Esophagus squamous epithelium (tissue), 5 donors: Measurements from ENCODE around the gene ZEB1. TPM values are rescaled to one million over a fixed set of nuclear protein-coding genes. Genes with fewer than 3 reads are reported as not detected.

Source experiments
- DNase-seq: peaks from one replicate; lab custom pipeline; 2025; lab: John Stamatoyannopoulos, UW
- H3K27ac ChIP-seq, 4 donors: fragments of 200-600 bp; sonication (generic); one replicate each; pipeline ENCODE4 v1.5.1; 2016 to 2019; ENCODE audit warnings: mild to moderate bottlenecking in 1 of 4
- H3K27me3 ChIP-seq, 4 donors: fragments of 200-600 bp; sonication (generic); 1 replicate in 3 of 4; 2 replicates in 1 of 4; pipeline versions ENCODE4 v1.5.1 to v1.6.0; 2017 to 2021; ENCODE audit warnings: antibody characterized with exemption in 1 of 4
- H3K36me3 ChIP-seq, 3 donors: fragments of 200-600 bp; sonication (generic); one replicate each; pipeline ENCODE4 v1.5.1; 2016 to 2019
- H3K4me1 ChIP-seq, 3 donors: fragments of 200-600 bp; sonication (generic); one replicate each; pipeline ENCODE4 v1.5.1; 2017 to 2019
- H3K4me3 ChIP-seq, 4 donors: fragments of 200-600 bp; sonication (generic); 1 replicate in 3 of 4; 2 replicates in 1 of 4; pipeline ENCODE4 v1.5.1; 2016 to 2019; ENCODE audit warnings: mild to moderate bottlenecking in 2 of 4, moderate library complexity in 1 of 4
- H3K9me3 ChIP-seq, 3 donors: fragments of 200-600 bp; sonication (generic); one replicate each; pipeline ENCODE4 v1.5.1; 2016 to 2019
- POLR2A ChIP-seq, 4 donors: fragments of 450-650 bp; IDR thresholded peaks; one replicate each; pipeline ENCODE4 v1.6.1; 2017; ENCODE audit warnings: antibody characterized with exemption in 4 of 4, mild to moderate bottlenecking in 4 of 4, moderate library complexity in 3 of 4
- WGBS, 2 donors: methylation state at CpG; one replicate each; pipeline ENCODE4 v1.1.5; 2018; 5-methylcytosine and 5-hydroxymethylcytosine counted together
- intact Hi-C: fragments of 100-400 bp; cut with DNase I; formaldehyde crosslinking; loops from one replicate; pipeline ENCODE4 v1.15.0; 2022
- total RNA-seq, 4 donors: library from RNA; depleted of rRNA; stranded (reverse); fragments of >200 nt; gene quantifications; one replicate each; pipeline ENCODE4 v1.1.0, GENCODE V29; 2016
- TF ChIP-seq, protein P1 (sequence below), 6 experiments: fragments of 450-650 bp in 4 of 6; fragments of 200-600 bp in 2 of 6; sonication (generic) in 2 of 6; IDR thresholded peaks; one replicate each; pipeline ENCODE4 v1.5.1; 2016 to 2019; ENCODE audit warnings: antibody characterized with exemption in 6 of 6, mild to moderate bottlenecking in 4 of 6, moderate library complexity in 4 of 6
- donor health status: DM: yes; HTN: yes; CAD: no.

The ZEB1 gene
- total RNA-seq, 4 donors from 2014 or later = 2.3 to 37.6 (median 11.6) TPM

DNA sequence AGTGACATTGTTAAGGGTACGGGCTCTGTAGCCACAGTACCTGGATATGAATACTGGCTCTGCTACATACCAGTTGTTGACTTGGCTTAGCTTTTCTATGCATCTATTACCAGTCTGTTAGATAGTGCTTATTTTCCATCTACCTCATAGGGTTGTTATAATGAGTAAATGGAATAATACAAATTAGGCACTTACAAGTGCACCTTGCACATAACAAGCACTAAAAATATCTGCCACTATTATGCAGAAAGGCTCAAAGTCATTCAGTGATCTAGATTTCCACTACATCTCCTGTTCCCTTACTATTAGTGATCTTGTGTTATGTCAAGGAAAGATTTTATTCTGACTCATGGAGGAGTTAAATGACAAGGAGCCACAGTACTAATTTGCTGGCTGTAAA, 27.9 kb upstream of the ZEB1 start:
- no peak for DNase-seq
- intact Hi-C loops = no loop called here
- no peaks in the 10 kb centered on the region for H3K4me1 ChIP-seq
- H3K27ac ChIP-seq = no peak overlapping the region
- TF ChIP-seq, protein P1, sequence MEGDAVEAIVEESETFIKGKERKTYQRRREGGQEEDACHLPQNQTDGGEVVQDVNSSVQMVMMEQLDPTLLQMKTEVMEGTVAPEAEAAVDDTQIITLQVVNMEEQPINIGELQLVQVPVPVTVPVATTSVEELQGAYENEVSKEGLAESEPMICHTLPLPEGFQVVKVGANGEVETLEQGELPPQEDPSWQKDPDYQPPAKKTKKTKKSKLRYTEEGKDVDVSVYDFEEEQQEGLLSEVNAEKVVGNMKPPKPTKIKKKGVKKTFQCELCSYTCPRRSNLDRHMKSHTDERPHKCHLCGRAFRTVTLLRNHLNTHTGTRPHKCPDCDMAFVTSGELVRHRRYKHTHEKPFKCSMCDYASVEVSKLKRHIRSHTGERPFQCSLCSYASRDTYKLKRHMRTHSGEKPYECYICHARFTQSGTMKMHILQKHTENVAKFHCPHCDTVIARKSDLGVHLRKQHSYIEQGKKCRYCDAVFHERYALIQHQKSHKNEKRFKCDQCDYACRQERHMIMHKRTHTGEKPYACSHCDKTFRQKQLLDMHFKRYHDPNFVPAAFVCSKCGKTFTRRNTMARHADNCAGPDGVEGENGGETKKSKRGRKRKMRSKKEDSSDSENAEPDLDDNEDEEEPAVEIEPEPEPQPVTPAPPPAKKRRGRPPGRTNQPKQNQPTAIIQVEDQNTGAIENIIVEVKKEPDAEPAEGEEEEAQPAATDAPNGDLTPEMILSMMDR (IDR thresholded peaks at IDR 0.05) = no peak
- no peak for TF ChIP-seq POLR2A (IDR thresholded peaks at IDR 0.05)
- 78 to 100% methylated on average over 1 of the region's 1 CpG for WGBS, 2 donors
- no peaks in the 10 kb centered on the region for H3K27me3 ChIP-seq
- no peaks in the 10 kb centered on the region for H3K36me3 ChIP-seq
- no peaks in the 10 kb centered on the region for H3K9me3 ChIP-seq
- no peak overlapping the region for H3K4me3 ChIP-seq

DNA sequence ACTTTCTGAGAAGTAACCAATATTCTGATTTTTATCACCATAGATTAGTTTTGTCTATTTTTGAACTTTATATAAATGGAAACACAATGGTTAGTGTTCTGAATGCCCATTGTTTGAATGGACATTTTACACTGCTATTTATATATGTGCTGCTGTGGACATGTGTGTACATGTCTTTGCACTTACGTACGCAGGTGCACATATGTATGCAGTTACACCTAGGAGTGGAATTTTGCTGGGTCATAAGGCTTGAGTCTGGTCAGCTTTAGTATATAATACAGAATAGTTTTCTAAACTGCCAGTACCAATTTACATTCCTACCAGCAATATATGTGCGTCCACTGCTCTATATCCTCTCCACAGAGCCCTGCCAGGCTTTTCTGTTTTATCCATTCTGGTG, 24.5 kb upstream of the ZEB1 start:
- no peak overlapping the region for H3K27ac ChIP-seq
- H3K27me3 ChIP-seq = no peaks in the 10 kb centered on the region
- no peaks in the 10 kb centered on the region for H3K4me1 ChIP-seq
- intact Hi-C loops = no loop called here
- TF ChIP-seq POLR2A (IDR thresholded peaks at IDR 0.05) = no peak
- TF ChIP-seq, protein P1 (IDR thresholded peaks at IDR 0.05) = no peak
- H3K4me3 ChIP-seq = no peak overlapping the region
- H3K9me3 ChIP-seq = no peaks in the 10 kb centered on the region
- 57 to 78% methylated on average over 3 of the region's 3 CpGs for WGBS, 2 donors
- no peak for DNase-seq
- no peaks in the 10 kb centered on the region for H3K36me3 ChIP-seq

DNA sequence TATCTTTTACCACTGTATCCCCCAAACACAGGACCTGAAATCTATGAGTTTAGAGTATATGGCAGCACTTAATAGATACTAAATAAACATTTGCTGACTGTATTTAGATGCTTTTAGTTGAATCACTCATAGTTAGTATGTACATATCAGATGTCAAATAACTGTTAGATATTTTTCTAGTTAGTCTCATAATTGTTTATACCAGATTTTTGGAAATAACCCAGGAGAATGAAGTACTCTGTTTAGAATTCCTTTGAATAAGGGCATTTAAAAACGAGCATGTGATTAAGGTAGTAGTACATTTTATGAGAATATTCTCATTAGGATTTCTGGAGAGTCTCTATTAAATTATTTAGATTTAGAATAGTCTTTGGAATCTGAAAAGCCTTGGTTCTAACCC, 22.3 kb upstream of the ZEB1 start:
- Histone ChIP-seq H3K27me3 (no peaks in the 10 kb centered on the region), H3K4me1 (no peaks in the 10 kb centered on the region), H3K9me3 (no peaks in the 10 kb centered on the region), H3K36me3 (no peaks in the 10 kb centered on the region), H3K27ac (no peak overlapping the region), H3K4me3 (no peak overlapping the region)
- intact Hi-C loops = no loop called here
- no peak for TF ChIP-seq POLR2A (IDR thresholded peaks at IDR 0.05)
- TF ChIP-seq, protein P1 (IDR thresholded peaks at IDR 0.05) = no peak
- WGBS, 2 donors = 52 to 71% methylated on average over 1 of the region's 1 CpG
- DNase-seq = no peak

DNA sequence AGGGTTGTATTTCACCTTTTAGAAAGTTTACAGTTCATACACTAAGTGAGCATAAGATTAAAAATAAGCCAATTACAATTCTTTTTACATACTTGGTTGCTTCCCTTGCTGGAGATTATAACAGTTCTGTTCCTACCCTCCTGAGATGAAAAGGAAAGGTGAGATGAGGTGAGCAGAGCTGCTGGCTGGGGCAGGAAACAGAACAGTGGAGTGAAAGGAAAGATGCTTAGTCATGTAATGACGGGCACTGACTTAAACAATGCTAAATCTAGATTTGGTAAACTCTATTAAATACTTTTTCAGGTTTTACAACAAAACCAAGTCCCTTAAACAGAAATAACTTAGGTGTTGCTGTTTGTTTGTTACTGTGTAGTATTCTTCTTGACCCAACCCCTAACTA, 19.9 kb upstream of the ZEB1 start:
- H3K4me3 ChIP-seq = no peak overlapping the region
- no peaks in the 10 kb centered on the region for H3K27me3 ChIP-seq
- WGBS, 2 donors = 10 to 17% methylated on average over 1 of the region's 1 CpG
- intact Hi-C loops = no loop called here
- H3K9me3 ChIP-seq = no peaks in the 10 kb centered on the region
- H3K27ac ChIP-seq = no peak overlapping the region
- no peaks in the 10 kb centered on the region for H3K36me3 ChIP-seq
- TF ChIP-seq, protein P1 (IDR thresholded peaks at IDR 0.05) = no peak
- TF ChIP-seq POLR2A (IDR thresholded peaks at IDR 0.05) = no peak
- no peak for DNase-seq
- H3K4me1 ChIP-seq = no peaks in the 10 kb centered on the region

DNA sequence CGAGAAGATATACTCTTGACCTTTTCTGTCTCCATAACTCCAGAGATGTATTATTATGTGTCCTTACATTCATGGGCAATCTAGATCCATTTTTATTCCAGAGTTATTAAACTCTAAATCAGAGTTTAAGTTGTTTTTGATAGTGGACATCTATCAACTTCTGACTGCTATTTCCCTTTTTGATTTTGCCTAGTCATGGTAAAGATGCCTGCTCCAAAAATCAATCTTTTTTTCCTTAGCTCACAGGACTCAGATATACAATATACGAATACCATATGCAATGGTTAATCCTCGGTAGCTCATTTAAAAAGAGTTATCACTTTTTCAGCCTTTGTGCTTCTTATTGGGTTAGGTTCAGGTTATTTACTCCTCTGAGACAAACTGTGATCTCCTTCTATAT, 15.8 kb upstream of the ZEB1 start:
- H3K9me3 ChIP-seq = no peaks in the 10 kb centered on the region
- no peaks in the 10 kb centered on the region for H3K36me3 ChIP-seq
- DNase-seq = no peak
- H3K4me3 ChIP-seq = no peak overlapping the region
- H3K27me3 ChIP-seq = no peaks in the 10 kb centered on the region
- 86 to 87% methylated on average over 3 of the region's 3 CpGs for WGBS, 2 donors
- no peaks in the 10 kb centered on the region for H3K4me1 ChIP-seq
- no peak overlapping the region for H3K27ac ChIP-seq
- TF ChIP-seq, protein P1 (IDR thresholded peaks at IDR 0.05) = no peak
- TF ChIP-seq POLR2A (IDR thresholded peaks at IDR 0.05) = no peak
- intact Hi-C loops = no loop called here
